ENCODE results near the gene OTOP1.
"Not testable (repeated sequence)": the region's sequence is repeated elsewhere in the genome, so short reads cannot be mapped to it uniquely, and the experiment has no call there.

OTOP1 gene

GRCh38 chr4:4203688-4204400, 22.9 kb downstream of the OTOP1 start:
- no peak overlapping the region for H3K4me3 ChIP-seq (ENCODE audit: low read depth, low read length)
- TF ChIP-seq CTCF (IDR thresholded peaks at IDR 0.05; ENCODE audit: low read depth, low read length) = no peak

GRCh38 chr4:4202510-4202909, 24.2 kb downstream of the OTOP1 start:
- no peak overlapping the region for H3K4me3 ChIP-seq (ENCODE audit: low read depth, low read length)
- no peak for TF ChIP-seq CTCF (IDR thresholded peaks at IDR 0.05; ENCODE audit: low read depth, low read length)

- no peak for TF ChIP-seq CTCF (IDR thresholded peaks at IDR 0.05; ENCODE audit: low read depth, low read length)
These were observed 26.1 kb downstream of the OTOP1 start for GRCh38 chr4:4200624-4201023.

GRCh38 chr4:4195354-4195753, 31.4 kb downstream of the OTOP1 start:
- TF ChIP-seq CTCF (IDR thresholded peaks at IDR 0.05; ENCODE audit: low read depth, low read length) = no peak
- H3K4me3 ChIP-seq (ENCODE audit: low read depth, low read length) = no peak overlapping the region

More at GRCh38 chr4:4200624-4201023, 26.1 kb downstream of the OTOP1 start:
- H3K4me3 ChIP-seq (ENCODE audit: low read depth, low read length) = no peak overlapping the region

GRCh38 chr4:4188557-4188956, 38.2 kb downstream of the OTOP1 start:
- H3K4me3 ChIP-seq (ENCODE audit: low read depth, low read length) = not testable (repeated sequence)

GRCh38 chr4:4185528-4185927, 41.2 kb downstream of the OTOP1 start:
- no peak for TF ChIP-seq CTCF (IDR thresholded peaks at IDR 0.05; ENCODE audit: low read depth, low read length)
- H3K4me3 ChIP-seq (ENCODE audit: low read depth, low read length) = no peak overlapping the region

GRCh38 chr4:4182835-4183568, 43.7 kb downstream of the OTOP1 start:
- no peak overlapping the region for H3K4me3 ChIP-seq (ENCODE audit: low read depth, low read length)
- TF ChIP-seq CTCF (IDR thresholded peaks at IDR 0.05; ENCODE audit: low read depth, low read length) = peak; percentile 58

All from WI38 (cell line).